RWPE2 (cell line): ENCODE results near the gene PRAMEF5.
"Not testable (repeated sequence)": the region's sequence is repeated elsewhere in the genome, so short reads cannot be mapped to it uniquely, and the experiment has no call there.

ENCODE experiments used
- ATAC-seq: fragments of 200-7000 bp; cut with Tn5 transposase; 3 replicates; pipeline ENCODE4 v1.9.1; 2021; ENCODE audit warnings: low read depth
- DNase-seq: peaks from one replicate; pipeline ENCODE4 v3.0.0-alpha.2; 2020; ENCODE audit warnings: low spot score
- H3K27ac ChIP-seq: fragments of 450-650 bp; 2 replicates; pipeline ENCODE4 v1.5.1; 2017; ENCODE audit warnings: mild to moderate bottlenecking; ENCODE audit not compliant: poor library complexity, severe bottlenecking
- H3K27me3 ChIP-seq: fragments of 250-450 bp; sonication (Bioruptor Pico); 2 replicates; pipeline ENCODE4 v1.5.1; 2021; ENCODE audit warnings: mild to moderate bottlenecking, moderate library complexity; ENCODE audit not compliant: insufficient read depth, poor library complexity, severe bottlenecking
- H3K36me3 ChIP-seq: fragments of 250-450 bp; sonication (Bioruptor Pico); 2 replicates; pipeline ENCODE4 v1.5.1; 2020; ENCODE audit warnings: low read depth, mild to moderate bottlenecking, moderate library complexity
- H3K4me1 ChIP-seq: fragments of 250-450 bp; sonication (Bioruptor Pico); 2 replicates; pipeline ENCODE4 v1.5.1; 2021; ENCODE audit warnings: mild to moderate bottlenecking, moderate library complexity; ENCODE audit not compliant: insufficient read depth, poor library complexity, severe bottlenecking
- H3K4me3 ChIP-seq: fragments of 250-450 bp; sonication (Bioruptor Pico); 2 replicates; pipeline ENCODE4 v1.5.1; 2021; ENCODE audit warnings: mild to moderate bottlenecking, moderate library complexity; ENCODE audit not compliant: severe bottlenecking
- H3K9me3 ChIP-seq: fragments of 250-450 bp; sonication (Bioruptor Pico); 2 replicates; pipeline ENCODE4 v1.5.1; 2021; ENCODE audit warnings: mild to moderate bottlenecking, moderate library complexity; ENCODE audit not compliant: severe bottlenecking
- TF ChIP-seq, protein P1 (sequence below): fragments of 450-650 bp; IDR thresholded peaks from one replicate; pipeline ENCODE4 v1.5.1; 2017; ENCODE audit warnings: mild to moderate bottlenecking, moderate library complexity; ENCODE audit not compliant: poor library complexity, severe bottlenecking

Gene PRAMEF5

DNA sequence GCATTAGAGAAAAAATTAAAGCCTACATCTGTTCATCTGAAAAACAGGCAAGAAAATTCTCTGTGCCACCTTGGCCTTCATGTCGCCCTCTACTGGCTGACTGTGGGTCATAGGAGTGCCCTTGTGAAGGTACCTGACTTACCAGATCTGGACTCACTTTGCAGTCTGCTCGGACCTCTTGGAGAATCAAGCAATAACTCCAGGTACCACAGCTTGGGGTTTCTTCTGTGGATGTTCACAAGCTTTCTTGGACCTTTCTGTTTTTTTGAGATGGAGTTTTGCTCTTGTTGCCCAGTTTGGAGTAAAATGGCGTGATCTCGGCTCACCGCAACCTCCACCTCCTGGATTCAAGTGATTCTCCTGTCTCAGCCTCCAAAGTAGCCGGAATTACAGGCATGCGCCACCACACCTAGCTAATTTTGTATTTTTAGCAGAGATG lies 25.6 kb upstream of the PRAMEF5 start:
- no peaks in the 10 kb centered on the region for H3K27me3 ChIP-seq
- H3K4me3 ChIP-seq = no peak overlapping the region
- H3K4me1 ChIP-seq = no peaks in the 10 kb centered on the region
- H3K36me3 ChIP-seq = no peaks in the 10 kb centered on the region
- ATAC-seq = no peak
- no peak overlapping the region for H3K27ac ChIP-seq
- H3K9me3 ChIP-seq = peaks cover under 1% of the 10 kb centered on the region
- no peak for DNase-seq
- TF ChIP-seq, protein P1, sequence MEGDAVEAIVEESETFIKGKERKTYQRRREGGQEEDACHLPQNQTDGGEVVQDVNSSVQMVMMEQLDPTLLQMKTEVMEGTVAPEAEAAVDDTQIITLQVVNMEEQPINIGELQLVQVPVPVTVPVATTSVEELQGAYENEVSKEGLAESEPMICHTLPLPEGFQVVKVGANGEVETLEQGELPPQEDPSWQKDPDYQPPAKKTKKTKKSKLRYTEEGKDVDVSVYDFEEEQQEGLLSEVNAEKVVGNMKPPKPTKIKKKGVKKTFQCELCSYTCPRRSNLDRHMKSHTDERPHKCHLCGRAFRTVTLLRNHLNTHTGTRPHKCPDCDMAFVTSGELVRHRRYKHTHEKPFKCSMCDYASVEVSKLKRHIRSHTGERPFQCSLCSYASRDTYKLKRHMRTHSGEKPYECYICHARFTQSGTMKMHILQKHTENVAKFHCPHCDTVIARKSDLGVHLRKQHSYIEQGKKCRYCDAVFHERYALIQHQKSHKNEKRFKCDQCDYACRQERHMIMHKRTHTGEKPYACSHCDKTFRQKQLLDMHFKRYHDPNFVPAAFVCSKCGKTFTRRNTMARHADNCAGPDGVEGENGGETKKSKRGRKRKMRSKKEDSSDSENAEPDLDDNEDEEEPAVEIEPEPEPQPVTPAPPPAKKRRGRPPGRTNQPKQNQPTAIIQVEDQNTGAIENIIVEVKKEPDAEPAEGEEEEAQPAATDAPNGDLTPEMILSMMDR = peak; percentile 43

DNA sequence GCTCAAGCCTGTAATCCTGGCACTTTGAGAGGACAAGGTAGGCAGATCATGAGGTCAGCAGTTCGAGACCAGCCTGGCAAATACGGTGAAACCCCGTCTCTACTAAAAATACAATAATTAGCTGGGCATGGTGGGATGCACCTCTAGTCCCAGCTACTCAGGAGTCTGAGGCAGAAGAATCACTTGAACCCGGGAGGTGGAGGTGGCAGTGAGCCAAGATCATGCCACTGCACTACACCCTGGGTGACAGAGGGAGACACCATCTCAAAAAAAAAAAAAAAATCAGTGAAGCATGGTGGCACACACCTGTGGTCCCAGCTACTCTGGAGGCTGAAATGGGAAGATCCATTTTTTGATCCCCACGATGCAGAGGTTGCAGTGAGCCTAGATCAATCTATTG lies 23.9 kb upstream of the PRAMEF5 start:
- not testable (repeated sequence) for H3K9me3 ChIP-seq, H3K27me3 ChIP-seq, ATAC-seq, DNase-seq, H3K4me1 ChIP-seq, H3K36me3 ChIP-seq, H3K4me3 ChIP-seq, H3K27ac ChIP-seq

DNA sequence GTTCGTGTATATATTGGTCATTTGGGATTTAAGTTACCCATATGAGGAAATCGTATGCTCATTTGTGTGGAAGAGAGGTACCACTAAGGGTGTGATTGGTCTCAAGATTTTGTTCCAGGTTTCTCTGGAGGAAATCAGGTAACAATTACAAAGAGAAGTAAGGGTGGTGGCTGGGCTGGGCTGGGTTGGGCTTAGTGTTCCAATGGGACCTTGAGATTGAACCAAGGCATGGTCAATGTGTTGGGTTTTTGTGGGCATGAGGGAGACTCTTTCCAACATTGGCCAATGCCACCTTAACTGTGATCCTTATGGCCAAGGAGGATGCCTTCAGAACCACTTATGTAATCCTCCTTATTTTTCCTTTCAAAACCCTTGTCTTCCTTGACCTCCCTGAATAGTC lies 23.4 kb upstream of the PRAMEF5 start:
- DNase-seq, H3K9me3 ChIP-seq, H3K36me3 ChIP-seq, H3K27ac ChIP-seq, H3K27me3 ChIP-seq, H3K4me3 ChIP-seq, H3K4me1 ChIP-seq, ATAC-seq: not testable (repeated sequence)

DNA sequence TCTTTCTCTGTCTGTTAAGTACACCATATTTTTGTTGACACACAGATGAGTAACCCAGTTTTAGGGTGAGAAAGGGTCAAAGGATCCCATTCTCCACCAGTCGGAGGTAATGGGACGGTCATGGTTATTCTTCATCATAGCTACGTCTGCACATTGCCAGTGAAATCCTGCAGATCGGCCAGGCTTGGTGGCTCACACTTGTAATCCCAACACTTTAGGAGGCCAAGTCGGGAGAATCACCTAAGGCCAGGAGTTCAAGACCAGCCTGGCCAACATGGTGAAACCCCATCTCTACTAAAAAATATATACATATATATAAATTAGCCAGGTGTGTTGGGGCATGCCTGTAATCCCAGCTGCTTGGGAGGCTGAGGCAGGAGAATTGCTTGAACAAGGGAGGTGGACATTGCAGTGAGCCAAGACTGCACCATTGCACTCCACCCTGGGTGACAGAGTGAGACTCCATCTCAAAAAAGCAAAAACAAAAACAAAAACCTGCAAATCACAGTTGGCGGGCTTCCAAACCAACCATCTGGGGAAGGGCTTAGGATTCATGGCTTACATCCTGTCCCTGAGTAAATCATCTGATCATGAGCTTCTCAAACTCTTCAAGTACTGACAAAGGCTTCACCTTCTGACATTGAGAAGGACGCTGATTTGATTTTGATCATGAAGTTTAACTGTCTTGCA lies 22.8 kb upstream of the PRAMEF5 start:
- not testable (repeated sequence) for H3K36me3 ChIP-seq, H3K4me1 ChIP-seq, ATAC-seq, H3K4me3 ChIP-seq, H3K9me3 ChIP-seq, H3K27ac ChIP-seq, DNase-seq, H3K27me3 ChIP-seq

DNA sequence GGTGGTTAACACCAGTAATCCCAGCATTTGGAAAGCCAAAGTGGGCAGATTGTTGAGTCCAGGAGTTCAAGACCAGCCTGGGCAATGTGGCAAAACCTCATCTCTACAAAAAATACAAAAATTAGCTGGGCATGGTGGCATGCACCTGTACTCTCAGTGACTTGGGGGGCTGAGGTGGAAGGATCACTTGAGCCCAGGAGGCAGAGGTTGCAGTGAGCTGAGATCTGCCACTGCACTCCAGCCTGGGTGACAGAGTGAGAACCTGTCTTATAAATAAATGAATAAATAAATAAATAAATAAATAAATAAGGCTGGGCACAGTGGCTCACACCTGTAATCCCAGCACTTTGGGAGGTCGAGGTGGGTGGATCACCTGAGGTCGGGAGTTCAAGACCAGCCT lies 21.9 kb upstream of the PRAMEF5 start:
- not testable (repeated sequence) for DNase-seq, ATAC-seq, H3K9me3 ChIP-seq

DNA sequence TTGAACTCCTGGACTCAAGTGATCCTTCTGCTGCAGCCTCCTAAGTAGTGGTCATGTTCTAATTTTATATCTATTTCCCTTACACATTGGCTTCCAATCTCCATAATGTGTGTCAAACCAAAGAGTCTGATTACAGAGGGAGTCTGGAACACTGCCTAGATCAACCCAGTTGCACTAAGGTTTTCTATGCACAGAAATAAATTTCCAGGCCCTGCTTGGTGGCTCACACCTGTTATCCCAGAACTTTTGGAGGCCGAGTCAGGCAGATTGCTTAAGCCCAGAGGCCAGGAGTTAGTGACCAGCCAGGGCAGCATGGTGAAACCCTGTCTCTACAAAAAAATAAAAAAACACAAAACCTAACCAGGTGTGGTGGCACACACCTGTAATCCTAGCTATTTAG lies 19.9 kb upstream of the PRAMEF5 start:
- not testable (repeated sequence) for ATAC-seq, H3K9me3 ChIP-seq, H3K4me3 ChIP-seq, H3K27me3 ChIP-seq, H3K4me1 ChIP-seq, DNase-seq, H3K36me3 ChIP-seq, H3K27ac ChIP-seq

More for the DNA sequence above, 21.9 kb upstream of the PRAMEF5 start:
- H3K36me3 ChIP-seq, H3K4me3 ChIP-seq, H3K27ac ChIP-seq, H3K27me3 ChIP-seq, H3K4me1 ChIP-seq: not testable (repeated sequence)

DNA sequence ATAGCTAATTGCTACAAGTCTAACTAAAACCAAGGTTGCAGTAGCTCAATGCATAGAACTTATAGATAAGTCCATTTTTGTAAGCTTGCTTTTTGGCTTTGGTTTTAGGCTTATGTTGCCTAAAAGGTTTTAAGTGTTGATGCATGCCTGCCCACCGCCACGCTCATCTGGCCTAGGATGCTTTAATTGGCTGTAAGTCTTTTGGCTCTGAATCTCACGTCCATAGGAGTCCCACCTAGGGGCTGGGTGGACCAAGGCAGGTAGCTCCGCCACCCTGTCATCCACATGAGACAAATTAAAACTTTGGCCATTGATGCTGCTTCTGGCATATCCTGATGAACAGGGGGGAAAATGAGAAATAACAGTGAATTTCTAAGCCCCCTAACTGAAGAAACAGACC lies 16.4 kb upstream of the PRAMEF5 start:
- not testable (repeated sequence) for ATAC-seq, H3K27me3 ChIP-seq, H3K9me3 ChIP-seq, H3K27ac ChIP-seq, H3K4me3 ChIP-seq, H3K4me1 ChIP-seq, DNase-seq, H3K36me3 ChIP-seq

DNA sequence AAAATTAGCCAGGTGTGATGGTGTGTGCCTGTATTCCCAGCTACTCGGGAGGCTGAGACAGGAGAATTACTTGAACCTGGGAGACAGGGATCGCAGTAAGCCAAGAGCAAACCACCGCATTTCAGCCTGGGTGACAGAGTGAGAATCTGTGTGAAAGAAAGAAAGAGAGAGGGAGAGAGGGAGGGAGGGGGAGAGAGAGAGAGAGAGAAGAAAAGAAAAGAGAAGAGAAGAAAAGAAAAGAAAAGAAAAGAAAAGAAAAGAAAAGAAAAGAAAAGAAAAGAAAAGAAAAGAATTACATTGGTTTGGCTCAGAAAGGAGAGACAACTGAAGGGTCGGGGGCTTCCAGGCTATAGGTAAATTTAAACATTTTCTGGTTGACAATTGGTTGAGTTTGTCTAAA lies 14.4 kb upstream of the PRAMEF5 start:
- not testable (repeated sequence) for H3K27me3 ChIP-seq, H3K4me3 ChIP-seq, H3K36me3 ChIP-seq, DNase-seq, H3K27ac ChIP-seq, H3K4me1 ChIP-seq, H3K9me3 ChIP-seq, ATAC-seq

DNA sequence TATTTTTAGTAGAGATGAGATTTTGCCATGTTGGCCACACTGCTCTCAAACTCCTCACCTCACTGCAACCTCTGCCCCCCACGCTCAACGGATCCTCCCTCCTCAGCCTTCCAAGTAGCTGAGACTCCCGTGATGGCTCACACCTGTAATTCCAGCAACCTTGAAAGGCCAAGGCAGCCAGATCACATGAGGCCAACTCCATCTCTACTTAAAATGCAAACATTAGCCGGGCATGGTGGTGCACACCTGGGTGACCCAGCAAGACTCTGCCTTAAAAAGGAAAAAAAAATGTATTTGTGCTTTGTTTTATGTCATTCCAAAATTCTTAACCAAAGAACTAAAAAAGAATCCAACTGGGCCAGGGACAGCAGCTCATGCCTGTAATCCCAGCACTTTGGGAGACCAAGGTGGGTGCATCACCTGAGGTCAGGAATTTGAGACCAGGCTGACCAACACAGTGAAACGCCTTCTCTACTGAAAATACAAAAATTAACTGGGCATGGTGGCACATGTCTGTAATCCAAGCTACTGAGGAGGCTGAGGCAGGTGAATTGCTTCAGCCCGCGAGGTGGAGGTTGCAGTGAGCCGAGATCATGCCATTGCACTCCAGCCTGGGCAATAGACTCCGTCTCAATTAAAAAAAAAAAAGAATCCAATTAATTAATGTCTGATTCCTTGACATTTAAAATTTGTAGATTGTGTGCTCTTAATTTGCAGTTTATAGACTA lies 10.3 kb upstream of the PRAMEF5 start:
- DNase-seq, H3K4me3 ChIP-seq, H3K4me1 ChIP-seq, H3K27me3 ChIP-seq, H3K27ac ChIP-seq, ATAC-seq, H3K9me3 ChIP-seq, H3K36me3 ChIP-seq: not testable (repeated sequence)

DNA sequence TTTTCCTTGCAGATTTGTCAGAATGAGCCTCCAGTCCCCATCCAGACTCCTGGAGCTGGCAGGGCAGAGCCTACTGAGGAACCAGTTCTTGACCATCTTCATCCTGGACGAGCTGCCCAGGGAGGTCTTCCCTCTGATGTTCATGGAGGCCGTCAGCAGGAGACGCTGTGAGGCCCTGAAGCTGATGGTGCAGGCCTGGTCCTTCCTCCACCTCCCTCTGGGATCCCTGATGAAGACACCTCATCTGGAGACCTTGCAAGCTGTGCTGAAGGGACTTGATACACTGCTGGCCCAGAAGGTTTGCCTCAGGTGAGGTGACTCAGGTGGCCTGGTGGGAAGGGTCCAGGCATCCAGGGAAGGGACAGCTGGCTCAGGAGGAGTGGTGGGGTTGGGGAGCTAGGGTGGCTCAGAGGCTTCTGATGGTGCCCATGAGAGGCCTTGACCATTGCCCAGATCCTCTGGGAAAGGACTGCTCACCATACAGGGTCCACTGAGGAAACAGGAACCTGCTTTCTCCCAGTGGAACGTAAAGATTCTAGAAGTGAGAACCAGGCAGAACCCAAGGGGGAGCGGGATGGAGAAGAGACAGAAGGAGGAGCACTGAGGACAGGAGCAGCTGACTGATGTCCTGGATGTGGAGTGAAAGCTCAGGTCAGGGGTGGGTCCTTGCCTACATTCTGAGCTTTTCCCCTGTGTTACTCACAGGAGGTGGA lies 8.0 kb upstream of the PRAMEF5 start:
- not testable (repeated sequence) for H3K4me3 ChIP-seq, H3K36me3 ChIP-seq, H3K4me1 ChIP-seq, H3K27me3 ChIP-seq, H3K9me3 ChIP-seq, ATAC-seq, DNase-seq, H3K27ac ChIP-seq
